Frontal cortex (tissue), 1 donor: ENCODE measurements around the gene ADRA2B. TPM values are rescaled to one million over a fixed set of nuclear protein-coding genes. Genes with fewer than 3 reads are reported as not detected.

Experiments
- total RNA-seq: library from RNA; depleted of rRNA; stranded (reverse); fragments of >200 nt; gene quantifications from one replicate; pipeline ENCODE4 v1.2.3, GENCODE V29; 2014

ADRA2B gene
- total RNA-seq, 1 donor from 2014 or later, result under 0.01 TPM

Other genes starting within 250 kb of the ADRA2B start
- gene ANKRD36C, start 124.7 kb downstream of the ADRA2B start, total RNA-seq, result 277 TPM
- 2.0 TPM for gene GPAT2, start 81.7 kb downstream of the ADRA2B start, total RNA-seq
- not detected for gene ASTL, start 21.9 kb upstream of the ADRA2B start, total RNA-seq
- gene DUSP2, start 28.9 kb upstream of the ADRA2B start, total RNA-seq, result 4.5 TPM
- 174 TPM for gene STARD7, start 92.3 kb upstream of the ADRA2B start, total RNA-seq
- gene TMEM127, start 149.4 kb upstream of the ADRA2B start, total RNA-seq, result 14.7 TPM
- gene CIAO1, start 149.7 kb upstream of the ADRA2B start, total RNA-seq, result 74.6 TPM
- gene SNRNP200, start 189.0 kb upstream of the ADRA2B start, total RNA-seq, result 41.6 TPM
- gene ITPRIPL1, start 208.7 kb upstream of the ADRA2B start, total RNA-seq, result 4.9 TPM
- gene NCAPH, start 219.2 kb upstream of the ADRA2B start, total RNA-seq, result 2.4 TPM